SIG-M5 treated with dmso at 0.1 percent for 504 hours (cell line): Measurements from ENCODE around the gene RASL11A.
A peak's percentile ranks its signal among the peaks of the same experiment; 100 is the strongest.
"Not testable (repeated sequence)": the region's sequence is repeated elsewhere in the genome, so short reads cannot be mapped to it uniquely, and the experiment has no call there.

Experiments
- DNase-seq: peaks from one replicate; lab custom pipeline; 2025; ENCODE audit not compliant: unreplicated experiment; lab: John Stamatoyannopoulos, UW

Gene RASL11A

DNA sequence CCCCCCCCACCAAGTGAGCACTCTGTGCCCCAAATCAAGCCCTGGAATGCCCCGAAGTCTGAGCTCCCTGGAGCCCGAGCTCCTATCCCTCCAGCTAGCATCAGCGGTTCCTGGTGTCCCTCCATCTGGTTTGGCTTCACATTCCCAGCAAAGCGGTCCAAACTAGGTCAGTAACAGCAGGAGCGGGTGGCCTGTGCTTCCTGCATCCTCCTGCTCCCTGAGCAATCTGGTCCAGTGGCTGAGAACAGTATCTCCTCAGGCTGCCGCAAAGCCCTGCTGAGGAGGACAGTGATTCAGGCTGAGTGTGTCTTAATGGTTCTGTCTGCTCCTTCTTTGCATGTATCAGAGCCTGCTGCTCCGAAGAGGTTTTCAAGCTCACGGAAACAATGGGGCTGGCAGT, 25.9 kb downstream of the RASL11A start:
- no peak for DNase-seq

DNA sequence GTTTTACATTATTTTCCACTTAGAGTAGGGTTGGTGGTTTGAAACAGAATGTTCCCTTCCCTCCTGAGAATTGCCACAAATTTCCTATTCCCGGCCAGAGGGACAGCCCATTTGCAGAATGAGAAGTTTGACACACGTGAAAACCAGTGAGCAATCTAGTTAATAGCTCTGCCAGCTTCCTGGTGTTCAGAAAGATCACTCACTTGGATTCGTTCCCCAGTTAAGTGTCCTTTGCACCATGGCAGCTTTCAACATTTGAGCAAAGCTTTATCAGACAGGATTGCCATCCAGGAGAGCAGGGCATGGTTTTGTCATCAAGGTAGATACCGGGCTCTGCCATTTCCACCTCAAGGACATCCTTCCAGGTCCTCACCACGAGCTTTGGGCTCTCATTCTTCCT, 28.2 kb downstream of the RASL11A start:
- DNase-seq = no peak

DNA sequence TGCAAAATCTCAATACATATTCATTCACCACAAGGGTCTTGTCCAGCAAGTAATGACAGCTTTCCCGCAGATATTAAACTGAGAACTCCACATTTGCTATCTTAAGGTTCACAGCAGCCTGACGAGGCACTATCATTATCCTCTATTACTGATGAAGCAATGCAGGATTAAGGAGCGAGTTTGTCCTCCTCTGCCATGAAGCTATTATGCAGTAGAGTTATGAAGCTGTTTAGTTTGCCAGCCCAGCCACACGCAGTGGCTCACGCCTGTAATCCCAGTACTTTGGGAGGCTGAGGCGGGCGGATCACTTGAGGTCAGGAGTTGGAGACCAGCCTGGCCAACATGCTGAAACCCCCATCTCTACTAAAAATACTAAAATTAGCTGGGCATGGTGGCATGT, 29.8 kb downstream of the RASL11A start:
- DNase-seq = not testable (repeated sequence)

DNA sequence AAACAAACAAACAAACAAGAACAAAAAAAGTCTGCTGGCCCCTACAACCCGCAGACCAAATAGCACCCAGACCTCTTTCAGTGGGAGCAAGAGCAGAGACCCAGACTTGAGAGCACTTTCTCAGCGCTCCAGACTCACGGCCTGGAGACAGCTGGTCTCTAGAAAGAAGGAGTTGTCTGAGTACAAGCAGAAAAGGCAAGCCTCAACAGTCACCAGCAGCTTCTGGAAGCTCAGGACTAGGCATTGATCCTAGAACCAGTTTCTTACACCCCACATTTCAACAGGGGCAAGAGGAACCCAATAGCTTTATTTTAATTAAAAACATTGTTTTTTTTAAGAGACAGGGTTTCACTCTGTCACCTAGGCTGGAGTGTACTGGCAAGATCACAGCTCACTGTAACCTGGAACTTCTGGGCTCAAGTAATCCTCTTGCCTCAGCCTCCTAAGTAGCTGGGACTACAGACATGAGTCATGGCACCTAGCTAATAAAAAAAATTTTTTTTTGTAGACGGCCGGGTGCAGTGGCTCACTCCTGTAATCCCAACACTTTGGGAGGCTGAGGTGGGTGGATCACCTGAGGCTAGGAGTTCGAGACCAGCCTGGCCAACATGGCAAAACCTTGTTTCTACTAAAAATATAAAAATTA, 30.4 kb downstream of the RASL11A start:
- DNase-seq = no peak

DNA sequence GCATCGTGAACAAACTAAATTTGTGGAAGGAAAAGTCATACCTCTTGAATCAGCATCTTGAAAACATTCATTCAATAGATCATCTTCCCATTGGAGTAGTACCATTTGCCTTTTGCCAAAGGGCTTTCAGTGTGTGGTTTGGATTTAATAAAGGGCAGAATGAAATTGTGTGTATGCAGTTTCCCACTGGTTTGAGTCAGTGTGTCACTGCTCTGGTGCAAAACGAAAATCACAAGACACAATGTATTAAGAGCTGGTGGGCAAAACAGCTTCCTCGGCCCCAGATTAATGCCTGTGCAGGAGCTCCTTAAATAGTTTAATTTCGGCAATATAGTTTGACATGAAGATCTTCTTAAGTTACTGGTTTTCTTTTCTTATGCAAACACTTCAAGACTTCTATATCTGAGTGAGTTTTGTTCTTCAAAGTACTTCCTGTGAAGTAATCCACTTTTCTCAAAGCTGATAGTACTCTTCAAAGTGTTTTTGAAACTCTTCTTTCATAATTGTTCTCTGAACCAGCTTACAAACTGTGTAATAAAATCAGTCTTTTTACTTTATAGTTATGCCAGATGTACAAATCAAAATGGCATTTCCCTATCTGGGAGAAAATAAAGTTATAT, 32.1 kb downstream of the RASL11A start:
- DNase-seq = peak; percentile 8

DNA sequence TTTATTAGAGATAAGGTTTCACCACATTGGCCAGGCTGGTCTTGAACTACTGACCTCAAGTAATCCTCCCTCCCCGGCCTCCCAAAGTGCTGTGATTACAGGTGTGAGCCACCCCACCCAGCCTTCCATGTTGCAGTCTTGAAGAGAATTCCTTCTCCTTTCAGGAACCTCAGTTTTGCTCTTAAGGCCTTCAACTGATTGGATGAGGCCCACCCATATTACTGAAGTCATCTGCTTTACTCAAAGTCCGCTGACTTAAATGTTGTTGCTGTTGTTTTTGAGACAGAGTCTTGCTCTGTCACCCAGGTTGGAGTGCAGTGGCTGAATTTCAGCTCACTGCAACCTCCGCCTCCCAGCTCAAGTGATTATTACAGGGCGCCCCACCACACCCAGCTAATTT, 33.5 kb downstream of the RASL11A start:
- no peak for DNase-seq

DNA sequence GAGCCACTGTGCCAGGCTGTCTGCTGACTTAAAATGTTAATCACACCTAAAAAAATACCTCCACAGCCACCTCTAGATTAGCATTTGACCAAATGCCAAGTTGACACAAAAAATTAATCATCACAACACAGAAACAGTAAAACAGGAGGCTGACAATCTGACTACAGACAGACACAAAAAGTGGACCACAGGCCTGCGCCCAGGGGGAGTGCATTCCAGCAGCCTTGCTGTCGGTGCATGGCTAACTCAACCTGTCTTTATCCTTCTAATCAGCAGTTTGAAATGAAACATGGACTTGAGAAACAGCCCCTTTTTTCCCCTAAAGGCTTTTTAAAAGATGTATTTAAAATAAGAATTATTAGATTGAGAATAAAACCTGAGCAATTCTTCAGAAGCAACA, 34.0 kb downstream of the RASL11A start:
- DNase-seq = no peak

DNA sequence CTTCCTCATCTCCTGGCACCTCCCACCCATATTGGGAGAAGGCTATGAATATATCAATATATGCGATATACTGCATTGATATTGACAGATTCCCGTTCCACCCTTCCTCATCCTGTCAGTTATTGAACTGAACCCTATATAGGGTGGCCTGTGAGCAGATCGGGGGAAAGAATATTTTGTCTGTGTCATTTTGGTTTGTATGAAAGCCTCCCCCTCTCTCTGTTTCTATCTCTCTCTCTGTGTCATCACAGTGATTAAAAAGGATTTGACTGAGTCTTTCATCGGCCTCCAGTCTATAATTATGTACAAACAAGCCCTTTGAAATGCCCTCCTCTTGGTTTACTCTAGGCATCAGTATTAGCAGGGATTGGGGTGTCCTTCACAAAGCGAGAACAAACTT, 35.7 kb downstream of the RASL11A start:
- DNase-seq = no peak

DNA sequence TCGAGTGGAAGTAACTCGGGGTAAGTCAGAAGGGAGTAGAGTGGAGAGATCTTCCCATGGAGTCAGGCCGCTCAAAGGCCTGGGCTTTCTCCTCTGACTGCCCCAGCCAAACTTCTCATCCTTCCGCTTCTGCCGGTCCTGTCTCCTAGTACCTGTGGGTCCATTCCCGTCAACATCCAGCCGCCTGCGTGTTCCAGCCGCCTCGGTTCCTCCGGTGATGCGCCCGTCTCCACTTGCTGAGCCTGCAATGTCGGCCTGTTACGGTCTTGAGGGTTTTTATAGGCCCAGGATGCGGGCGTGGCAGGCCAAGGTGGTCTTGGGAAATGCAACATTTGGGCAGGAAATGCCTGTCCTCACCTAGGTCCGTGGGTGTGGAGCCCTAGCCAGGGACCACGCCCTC, 38.3 kb downstream of the RASL11A start:
- no peak for DNase-seq

DNA sequence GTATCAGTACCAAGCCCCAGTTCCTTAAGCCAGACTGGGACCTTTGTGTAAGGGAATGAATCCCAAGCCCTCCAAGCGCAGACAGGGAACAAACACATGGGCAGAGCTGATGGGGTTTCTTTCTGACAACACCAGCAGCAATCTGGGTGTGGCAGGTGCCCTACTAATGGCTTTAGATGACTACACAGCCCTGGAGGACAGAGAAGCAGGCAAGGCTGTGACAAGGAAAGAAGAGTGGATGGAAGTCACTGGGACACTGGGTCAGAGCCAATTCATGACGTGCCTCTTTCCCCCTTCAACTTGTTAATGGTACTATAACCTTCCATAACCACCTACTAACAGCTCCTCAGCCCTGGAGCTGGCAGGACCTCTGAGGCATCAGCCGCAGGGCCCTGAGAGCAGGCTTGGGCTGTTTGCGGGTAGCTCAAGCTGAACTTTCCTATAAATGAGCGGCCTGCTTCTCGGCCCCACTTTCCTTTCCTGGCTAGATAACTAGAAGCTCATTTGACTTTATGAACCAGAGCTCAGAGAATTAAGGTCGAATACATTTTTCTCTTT, 38.9 kb downstream of the RASL11A start:
- no peak for DNase-seq

DNA sequence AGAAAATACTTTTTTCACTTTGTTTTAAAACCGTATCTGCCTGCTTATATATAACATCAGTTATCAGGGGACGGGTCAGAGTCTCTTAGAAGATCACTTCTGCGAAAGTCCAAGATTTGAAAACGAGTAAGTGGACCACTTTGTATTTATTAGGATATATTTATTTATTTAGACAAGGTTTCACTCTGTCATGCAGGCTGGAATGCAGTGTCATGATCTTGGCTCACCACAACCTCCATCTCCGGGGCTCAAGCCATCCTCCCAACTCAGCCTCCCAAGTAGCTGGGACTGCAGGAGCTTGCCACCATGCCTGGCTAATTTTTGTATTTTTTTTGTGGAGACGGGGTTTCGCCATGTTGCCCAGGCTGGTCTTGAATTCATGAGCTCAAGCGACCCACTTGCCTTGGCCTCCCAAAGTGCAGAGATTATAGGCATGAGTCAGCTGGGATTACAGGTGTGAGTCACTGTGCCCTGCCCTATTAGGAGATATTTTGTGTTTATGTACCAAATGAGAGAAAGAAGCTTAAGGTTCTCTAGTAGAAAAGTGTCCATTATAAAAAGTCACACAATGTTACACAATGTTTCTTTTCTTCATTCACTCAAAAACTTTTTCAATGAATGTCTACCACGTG, 39.5 kb downstream of the RASL11A start:
- DNase-seq = no peak

DNA sequence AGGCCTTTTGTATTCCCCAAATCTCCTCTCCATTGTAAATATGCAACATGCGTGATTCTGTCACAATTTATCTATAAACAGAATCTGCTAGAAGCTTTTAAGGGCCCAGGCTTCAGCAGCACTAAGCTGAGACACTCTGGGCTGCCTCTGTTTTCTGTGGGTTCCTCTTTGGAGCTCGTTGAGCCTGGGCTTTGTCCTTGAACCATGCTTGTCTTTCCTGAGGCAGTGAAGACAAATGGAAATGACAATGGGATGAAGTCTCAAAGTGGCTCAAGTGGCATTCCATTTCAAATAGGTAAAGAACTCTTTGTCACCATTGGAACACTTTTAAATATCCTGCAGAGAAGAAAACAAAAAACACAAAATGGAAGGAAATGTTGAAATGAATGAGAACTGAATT, 40.3 kb downstream of the RASL11A start:
- DNase-seq = no peak

DNA sequence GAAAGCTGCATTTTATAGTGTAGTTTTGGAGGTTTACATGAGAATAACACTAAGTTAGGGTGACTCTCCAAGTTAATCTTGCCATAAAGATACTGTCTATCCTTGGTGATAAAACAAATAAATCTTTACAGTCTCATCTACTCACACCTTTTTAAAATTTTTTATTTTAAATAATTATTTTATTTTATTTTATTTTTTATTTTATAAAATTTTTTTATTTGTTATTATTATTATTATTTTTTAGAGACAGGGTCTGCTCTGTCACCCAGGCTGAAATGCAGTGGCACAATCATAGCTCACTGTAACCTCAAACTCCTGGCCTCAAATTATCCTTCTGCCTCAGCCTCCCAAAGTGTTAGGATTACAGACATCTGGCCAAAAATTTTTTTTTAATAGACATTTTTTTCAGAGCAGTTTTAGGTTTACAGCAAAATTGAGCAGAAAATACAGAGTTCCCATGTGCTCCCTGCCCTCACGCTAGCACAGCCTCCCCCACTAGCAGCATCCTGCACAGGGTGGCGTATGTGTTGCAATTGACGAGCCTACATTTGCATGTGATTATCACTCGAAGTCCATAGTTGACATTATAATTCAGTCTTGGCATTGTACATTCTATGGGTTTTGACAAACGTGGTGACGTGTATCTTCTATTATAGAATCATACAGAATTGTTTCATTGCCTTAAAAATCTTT, 41.0 kb downstream of the RASL11A start:
- DNase-seq = no peak

DNA sequence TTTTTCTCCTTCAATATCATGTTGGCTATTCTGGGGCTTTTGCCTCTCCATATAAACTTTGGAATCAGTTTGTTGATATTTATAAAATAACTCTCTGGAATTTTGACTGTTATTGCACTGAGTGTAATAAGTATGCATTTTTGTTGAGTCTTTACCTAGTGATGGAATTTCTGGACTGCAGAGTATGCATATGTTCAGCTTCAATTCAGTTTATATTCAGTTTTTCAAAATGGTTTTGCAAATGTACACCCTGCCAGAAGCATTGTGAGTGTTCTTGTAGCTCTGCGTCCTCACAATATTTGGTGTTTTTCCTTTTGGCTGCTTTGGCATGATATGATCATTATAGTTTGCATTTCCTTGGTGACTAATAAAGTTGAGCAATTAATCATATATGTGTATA, 43.1 kb downstream of the RASL11A start:
- DNase-seq = no peak

DNA sequence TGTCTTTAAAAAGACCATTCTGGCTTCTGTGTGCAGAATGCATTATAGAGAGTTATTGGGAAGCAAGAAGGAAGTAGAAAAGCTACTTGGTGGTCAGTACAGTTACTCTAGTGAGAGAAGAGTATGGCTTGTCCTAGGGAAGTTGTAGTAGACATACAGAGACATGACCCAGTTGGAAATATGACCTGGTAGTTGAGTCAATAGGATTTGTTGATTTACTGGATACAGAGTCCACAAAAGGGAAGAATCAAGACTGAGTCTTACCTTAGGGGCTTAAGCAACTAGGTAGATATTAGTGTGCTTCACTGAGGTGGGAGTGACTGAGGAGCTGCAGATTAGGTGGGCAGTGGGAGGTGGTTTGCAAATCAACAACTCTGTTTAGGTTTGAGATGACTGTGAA, 48.8 kb downstream of the RASL11A start:
- peak; percentile 11 for DNase-seq

DNA sequence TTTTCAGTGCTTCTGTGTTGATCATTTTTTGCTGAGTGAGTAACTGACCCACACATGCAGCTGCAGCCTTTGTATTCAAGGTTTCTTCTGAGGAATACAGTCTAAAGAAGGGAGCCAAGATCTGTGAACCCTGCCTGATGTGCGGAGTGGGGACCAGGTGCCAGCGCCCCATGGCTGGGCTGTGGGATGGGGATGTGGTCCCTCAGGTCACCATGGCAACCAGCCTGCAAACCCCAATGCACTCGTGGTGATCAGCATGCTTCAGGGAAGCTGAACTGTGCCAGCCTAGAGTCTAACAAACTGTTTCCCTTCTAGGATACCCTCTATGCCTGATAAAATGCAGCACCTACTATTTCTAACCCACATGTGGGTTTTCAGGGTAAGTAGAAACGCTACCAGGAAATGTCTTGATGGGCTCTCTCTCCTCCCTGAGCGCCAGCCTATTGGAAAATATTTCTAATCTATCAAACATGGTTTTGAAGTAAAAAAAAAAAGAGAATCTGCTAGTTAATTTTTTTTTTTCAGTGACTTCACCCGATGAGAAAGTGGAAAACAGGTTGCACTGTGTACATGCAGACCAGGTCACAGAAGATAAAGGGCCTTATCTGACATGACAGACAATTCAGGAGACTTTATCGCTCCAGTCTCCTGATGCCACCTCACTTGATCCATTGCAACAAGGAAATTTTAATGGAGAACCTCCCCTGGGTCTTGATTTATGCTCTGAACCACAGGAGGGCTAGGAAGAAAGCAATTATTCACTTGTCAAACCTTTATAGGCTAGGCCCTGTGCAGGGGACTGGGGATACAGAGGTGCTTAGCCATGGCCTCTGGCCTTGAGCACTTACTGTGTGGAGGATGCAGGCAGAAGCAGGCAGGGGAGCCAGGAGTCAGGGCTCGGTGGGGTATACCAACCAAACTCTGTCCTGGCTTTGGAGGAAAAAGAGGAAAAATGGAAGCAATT, 51.1 kb downstream of the RASL11A start:
- DNase-seq = no peak

DNA sequence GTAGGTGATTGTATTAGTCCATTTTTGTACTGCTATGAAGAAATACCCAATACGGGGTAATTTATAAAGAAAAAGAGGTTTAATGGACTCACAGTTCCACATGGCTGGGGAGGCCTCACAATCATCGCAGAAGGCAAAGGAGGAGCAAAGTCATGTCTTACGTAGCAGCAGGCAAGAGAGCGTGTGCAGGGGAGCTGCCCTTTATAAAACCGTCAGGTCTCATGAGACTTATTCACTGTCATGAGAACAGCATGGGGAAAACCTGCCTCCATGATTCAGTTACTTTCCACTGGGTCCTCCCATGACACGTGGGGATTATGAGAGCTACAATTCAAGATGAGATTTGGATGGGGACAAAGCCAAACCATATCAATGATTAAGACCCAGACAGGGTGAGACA, 51.8 kb downstream of the RASL11A start:
- DNase-seq = not testable (repeated sequence)
